Fibroblast of lung (primary cell): ENCODE measurements around the gene OR1I1. TPM values are rescaled to one million over a fixed set of nuclear protein-coding genes. Genes with fewer than 3 reads are reported as not detected.

Source experiments
- DNase-seq, 2 donors: peaks; one replicate each; pipeline versions ENCODE4 v3.0.0 to v3.0.0-alpha.2; 2010; ENCODE audit warnings: low read depth in 2 of 2
- H2AFZ ChIP-seq: 2 replicates; pipeline ENCODE4 v1.5.1; 2012; ENCODE audit warnings: low read length, control low read depth, inconsistent platforms
- H3K27ac ChIP-seq: 2 replicates; pipeline ENCODE4 v1.5.1; 2011; ENCODE audit warnings: low read length, control low read depth; ENCODE audit not compliant: insufficient read depth
- H3K27me3 ChIP-seq: 2 replicates; pipeline ENCODE4 v1.5.1; 2011; ENCODE audit warnings: mild to moderate bottlenecking, low read length; ENCODE audit not compliant: control insufficient read depth, insufficient read depth
- H3K36me3 ChIP-seq: 2 replicates; pipeline ENCODE4 v1.5.1; 2011; ENCODE audit warnings: low read length; ENCODE audit not compliant: control insufficient read depth, insufficient read depth
- H3K4me1 ChIP-seq: 2 replicates; pipeline ENCODE4 v1.5.1; 2011; ENCODE audit warnings: low read length; ENCODE audit not compliant: control insufficient read depth, insufficient read depth; ENCODE audit errors: extremely low read depth
- H3K4me2 ChIP-seq: 2 replicates; pipeline ENCODE4 v1.5.1; 2011; ENCODE audit warnings: low read length, control low read depth; ENCODE audit not compliant: insufficient read depth; ENCODE audit errors: extremely low read depth
- H3K4me3 ChIP-seq, 4 experiments: fragments of 200-600 bp in 1 of 4; sonication (generic) in 1 of 4; replicated peaks in 1 of 4; 2 replicates each; pipeline ENCODE4 v1.5.1; 2011 to 2016; ENCODE audit warnings: low read length in 4 of 4, low read depth in 3 of 4, mild to moderate bottlenecking in 3 of 4, control low read depth in 2 of 4, inconsistent platforms in 1 of 4, mixed read lengths in 1 of 4; ENCODE audit not compliant: insufficient read depth in 1 of 4; ENCODE audit errors: control extremely low read depth in 1 of 4
- H3K79me2 ChIP-seq: 2 replicates; pipeline ENCODE4 v1.5.1; 2012; ENCODE audit warnings: mild to moderate bottlenecking, low read length, inconsistent platforms; ENCODE audit not compliant: control insufficient read depth, insufficient read depth
- H3K9ac ChIP-seq: 2 replicates; pipeline ENCODE4 v1.5.1; 2011; ENCODE audit warnings: mild to moderate bottlenecking, low read length, control low read depth; ENCODE audit not compliant: insufficient read depth
- H3K9me3 ChIP-seq: 2 replicates; pipeline ENCODE4 v1.5.1; 2012; ENCODE audit warnings: low read depth, low read length; ENCODE audit not compliant: control insufficient read depth, insufficient read depth
- H4K20me1 ChIP-seq: 2 replicates; pipeline ENCODE4 v1.5.1; 2011; ENCODE audit warnings: low read length; ENCODE audit not compliant: control insufficient read depth, insufficient read depth; ENCODE audit errors: extremely low read depth
- EZH2 ChIP-seq: IDR thresholded peaks from 2 replicates; pipeline ENCODE4 v1.5.1; 2012; ENCODE audit warnings: low read length, control low read depth, mild to moderate bottlenecking; ENCODE audit errors: missing control alignments
- polyA plus RNA-seq, 2 donors: library from polyadenylated mRNA; depleted of rRNA in 1 of 2; stranded (reverse) in 1 of 2; unstranded in 1 of 2; fragments of >200 nt; gene quantifications; 2 replicates each; pipeline ENCODE4 v1.2.1, GENCODE V29; 2011 to 2012; ENCODE audit warnings: missing spikeins in 1 of 2
- total RNA-seq: library from RNA; depleted of rRNA; stranded (reverse); fragments of >200 nt; gene quantifications from 2 replicates; pipeline ENCODE4 v1.2.1, GENCODE V29; 2014
- TF ChIP-seq, protein P1 (sequence below), 2 donors: IDR thresholded peaks in 1 of 2; conservative IDR thresholded peaks in 1 of 2; 1 replicate in 1 of 2; 2 replicates in 1 of 2; pipeline ENCODE4 v1.5.1; 2011 to 2012; ENCODE audit warnings: low read length in 2 of 2, control low read depth in 1 of 2, inconsistent platforms in 1 of 2, low read depth in 1 of 2, mild to moderate bottlenecking in 1 of 2

OR1I1 gene
- total and polyA plus RNA-seq, 2 donors (not counting 1 experiment from before 2014, with no cell fraction given), result not detected

DNA sequence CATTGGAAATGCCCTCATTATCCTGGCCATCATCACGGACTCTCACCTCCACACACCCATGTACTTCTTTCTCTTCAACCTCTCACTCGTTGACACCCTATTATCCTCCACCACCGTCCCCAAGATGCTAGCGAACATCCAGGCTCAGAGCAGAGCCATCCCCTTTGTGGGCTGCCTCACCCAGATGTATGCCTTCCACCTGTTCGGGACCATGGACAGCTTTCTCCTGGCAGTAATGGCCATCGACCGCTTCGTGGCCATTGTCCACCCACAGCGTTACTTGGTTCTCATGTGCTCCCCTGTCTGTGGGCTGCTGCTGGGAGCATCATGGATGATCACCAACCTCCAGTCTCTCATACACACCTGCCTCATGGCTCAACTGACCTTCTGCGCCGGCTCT lies 5.2 kb downstream of the OR1I1 start:
- Histone ChIP-seq H4K20me1 (no peaks in the 10 kb centered on the region), H3K4me2 (no peak overlapping the region), H3K36me3 (no peaks in the 10 kb centered on the region), H3K4me3 (no peak overlapping the region), H3K27me3 (peaks cover 4% of the 10 kb centered on the region), H2AFZ (no peak overlapping the region), H3K9ac (no peak overlapping the region), H3K79me2 (no peaks in the 10 kb centered on the region), H3K9me3 (no peaks in the 10 kb centered on the region), H3K4me1 (peaks cover 2% of the 10 kb centered on the region), H3K27ac (no peak overlapping the region)
- DNase-seq, result no peak
- TF ChIP-seq, protein P1, sequence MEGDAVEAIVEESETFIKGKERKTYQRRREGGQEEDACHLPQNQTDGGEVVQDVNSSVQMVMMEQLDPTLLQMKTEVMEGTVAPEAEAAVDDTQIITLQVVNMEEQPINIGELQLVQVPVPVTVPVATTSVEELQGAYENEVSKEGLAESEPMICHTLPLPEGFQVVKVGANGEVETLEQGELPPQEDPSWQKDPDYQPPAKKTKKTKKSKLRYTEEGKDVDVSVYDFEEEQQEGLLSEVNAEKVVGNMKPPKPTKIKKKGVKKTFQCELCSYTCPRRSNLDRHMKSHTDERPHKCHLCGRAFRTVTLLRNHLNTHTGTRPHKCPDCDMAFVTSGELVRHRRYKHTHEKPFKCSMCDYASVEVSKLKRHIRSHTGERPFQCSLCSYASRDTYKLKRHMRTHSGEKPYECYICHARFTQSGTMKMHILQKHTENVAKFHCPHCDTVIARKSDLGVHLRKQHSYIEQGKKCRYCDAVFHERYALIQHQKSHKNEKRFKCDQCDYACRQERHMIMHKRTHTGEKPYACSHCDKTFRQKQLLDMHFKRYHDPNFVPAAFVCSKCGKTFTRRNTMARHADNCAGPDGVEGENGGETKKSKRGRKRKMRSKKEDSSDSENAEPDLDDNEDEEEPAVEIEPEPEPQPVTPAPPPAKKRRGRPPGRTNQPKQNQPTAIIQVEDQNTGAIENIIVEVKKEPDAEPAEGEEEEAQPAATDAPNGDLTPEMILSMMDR (conservative IDR thresholded peaks at IDR 0.05 in 1 of 2, IDR thresholded peaks at IDR 0.05 in 1 of 2; ENCODE audit: low read depth in 1 of 2, low read length in 2 of 2), result no peak
- no peak for TF ChIP-seq EZH2

DNA sequence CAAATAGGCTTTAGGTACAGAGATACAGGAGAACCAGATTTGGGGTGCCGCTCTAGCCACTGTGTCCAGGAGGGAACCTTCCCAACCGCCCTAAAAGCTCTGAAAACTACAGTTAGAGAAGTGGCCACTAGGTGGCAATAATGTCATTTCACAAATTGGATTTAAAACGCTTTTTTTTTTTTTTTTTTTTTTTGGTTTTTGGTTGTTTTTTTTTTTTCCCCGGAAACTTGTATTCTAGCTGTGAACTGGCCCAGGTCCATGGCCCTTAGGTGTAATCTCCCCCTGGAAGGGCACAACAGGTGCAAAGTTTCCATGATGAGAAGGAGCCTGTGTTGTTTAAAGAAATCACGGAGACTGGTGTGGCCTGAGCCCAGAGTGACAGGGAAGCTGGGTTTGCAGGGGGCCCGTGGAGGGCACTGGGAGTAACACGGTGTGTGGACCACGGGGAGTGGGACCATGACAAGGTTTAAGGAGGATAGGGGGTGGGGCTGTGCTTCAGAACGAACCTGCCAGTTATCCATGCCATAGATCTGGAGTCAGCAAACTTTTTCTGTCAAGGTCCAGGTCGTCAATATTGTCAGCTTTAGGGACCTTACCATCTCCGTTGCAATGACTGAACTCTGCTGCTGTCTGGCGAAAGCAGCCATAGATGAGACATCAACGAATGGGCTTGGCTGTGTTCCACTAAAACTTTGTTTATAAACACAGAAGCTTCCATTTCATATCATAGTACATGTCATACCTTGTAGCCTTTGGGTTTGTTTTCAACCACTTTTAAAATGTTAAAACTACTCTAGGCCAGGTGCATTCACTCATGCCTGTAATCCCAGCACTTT lies 10.1 kb downstream of the OR1I1 start:
- DNase-seq, result peak; percentile 50 to 77
- Histone ChIP-seq H2AFZ (no peak overlapping the region), H3K4me2 (peak overlapping the region; percentile 72), H4K20me1 (no peaks in the 10 kb centered on the region), H3K27me3 (peaks cover under 1% of the 10 kb centered on the region), H3K27ac (no peak overlapping the region), H3K4me3 (peak overlapping the region in 1 of 4 experiments; percentile 25), H3K9me3 (no peaks in the 10 kb centered on the region), H3K79me2 (no peaks in the 10 kb centered on the region), H3K9ac (no peak overlapping the region), H3K4me1 (peaks cover 3% of the 10 kb centered on the region), H3K36me3 (no peaks in the 10 kb centered on the region)
- TF ChIP-seq, protein P1 (conservative IDR thresholded peaks at IDR 0.05 in 1 of 2, IDR thresholded peaks at IDR 0.05 in 1 of 2; ENCODE audit: low read depth in 1 of 2, low read length in 2 of 2), result peak; percentile 54 to 63
- TF ChIP-seq EZH2, result no peak

DNA sequence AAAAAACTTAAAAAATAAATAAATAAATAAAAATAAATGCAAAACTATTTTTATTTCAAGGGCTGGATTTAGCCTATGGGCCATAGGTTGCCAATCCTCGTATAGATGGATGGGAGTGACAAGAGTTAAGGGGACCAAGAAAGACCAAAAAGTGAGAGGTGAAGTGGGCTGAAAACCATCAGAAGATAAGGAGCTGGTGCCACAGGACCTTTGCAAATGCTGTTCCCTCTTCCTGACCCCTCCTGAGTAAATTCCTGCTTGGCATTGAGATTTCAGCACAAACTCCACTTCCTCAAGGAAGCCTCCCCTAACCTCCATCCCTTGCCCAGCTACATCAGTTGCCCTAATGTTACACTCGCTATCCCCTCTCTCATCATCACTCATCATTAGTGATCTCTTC lies 11.0 kb downstream of the OR1I1 start:
- no peak for TF ChIP-seq EZH2
- TF ChIP-seq, protein P1 (conservative IDR thresholded peaks at IDR 0.05 in 1 of 2, IDR thresholded peaks at IDR 0.05 in 1 of 2; ENCODE audit: low read depth in 1 of 2, low read length in 2 of 2), result no peak
- no peak overlapping the region for H3K4me3 ChIP-seq
- no peak for DNase-seq
- H2AFZ ChIP-seq, result no peak overlapping the region
- H3K4me1 ChIP-seq, result peaks cover 3% of the 10 kb centered on the region
- H3K9ac ChIP-seq, result no peak overlapping the region
- H4K20me1 ChIP-seq, result no peaks in the 10 kb centered on the region
- no peaks in the 10 kb centered on the region for H3K79me2 ChIP-seq
- no peak overlapping the region for H3K27ac ChIP-seq
- no peak overlapping the region for H3K4me2 ChIP-seq
- no peaks in the 10 kb centered on the region for H3K27me3 ChIP-seq
- H3K9me3 ChIP-seq, result no peaks in the 10 kb centered on the region
- no peaks in the 10 kb centered on the region for H3K36me3 ChIP-seq
